ENCODE results near the gene CD226.
"Not testable (repeated sequence)": the region's sequence is repeated elsewhere in the genome, so short reads cannot be mapped to it uniquely, and the experiment has no call there.

The CD226 gene

GRCh38 chr18:69865776-69866175, 81.9 kb downstream of the CD226 start:
- DNase-seq: no peak

GRCh38 chr18:69864802-69865201, 82.9 kb downstream of the CD226 start:
- DNase-seq: not testable (repeated sequence)

GRCh38 chr18:69858897-69859296, 88.8 kb downstream of the CD226 start:
- no peak for DNase-seq

- no peak for DNase-seq
These were observed 93.2 kb downstream of the CD226 start for GRCh38 chr18:69854455-69854854.

GRCh38 chr18:69853051-69853450, 94.6 kb downstream of the CD226 start:
- no peak for DNase-seq

GRCh38 chr18:69845593-69846506, 101.8 kb downstream of the CD226 start:
- peak; percentile 98 for DNase-seq

- DNase-seq: no peak
These were observed 103.0 kb downstream of the CD226 start for GRCh38 chr18:69844656-69845055.

- peak; percentile 88 for DNase-seq
These were observed 104.7 kb downstream of the CD226 start for GRCh38 chr18:69843015-69843414.

- no peak for DNase-seq
These were observed 106.6 kb downstream of the CD226 start for GRCh38 chr18:69841117-69841516.

- no peak for DNase-seq
These were observed 107.2 kb downstream of the CD226 start for GRCh38 chr18:69840445-69840844.

GRCh38 chr18:69840001-69840400, 107.7 kb downstream of the CD226 start:
- no peak for DNase-seq

- DNase-seq: no peak
These were observed 108.2 kb downstream of the CD226 start for GRCh38 chr18:69839497-69839896.

- DNase-seq: no peak
These were observed 108.9 kb downstream of the CD226 start for GRCh38 chr18:69838620-69839411.

GRCh38 chr18:69838003-69838402, 109.7 kb downstream of the CD226 start:
- no peak for DNase-seq

- not testable (repeated sequence) for DNase-seq
These were observed 112.7 kb downstream of the CD226 start for GRCh38 chr18:69834980-69835379.

- no peak for DNase-seq
These were observed 117.5 kb downstream of the CD226 start for GRCh38 chr18:69830189-69830588.

GRCh38 chr18:69820538-69820937, 127.1 kb downstream of the CD226 start:
- no peak for DNase-seq

- no peak for DNase-seq
These were observed 128.2 kb downstream of the CD226 start for GRCh38 chr18:69819460-69819859.

- no peak for DNase-seq
These were observed 130.2 kb downstream of the CD226 start for GRCh38 chr18:69817335-69817940.

- no peak for DNase-seq
These were observed 132.8 kb downstream of the CD226 start for GRCh38 chr18:69814861-69815385.

GRCh38 chr18:69813559-69813958, 134.1 kb downstream of the CD226 start:
- DNase-seq: no peak

- DNase-seq: no peak
These were observed 139.3 kb downstream of the CD226 start for GRCh38 chr18:69808399-69808798.
